Glutamatergic neuron (in vitro differentiated cells): ENCODE data around the gene UBAC2. TPM values are rescaled to one million over a fixed set of nuclear protein-coding genes. Genes with fewer than 3 reads are reported as not detected.

Experiments
- DNase-seq: peaks from one replicate; pipeline ENCODE4 v3.0.0; 2022
- H3K27ac Mint-ChIP-seq: one replicate; pipeline ENCODE4 v1.8.0; 2020; ENCODE audit warnings: mild to moderate bottlenecking, mixed read lengths, inconsistent platforms; ENCODE audit not compliant: unreplicated experiment
- H3K27me3 Mint-ChIP-seq: one replicate; pipeline ENCODE4 v1.8.0; 2020; ENCODE audit warnings: mild to moderate bottlenecking, moderate library complexity, mixed read lengths, inconsistent platforms; ENCODE audit not compliant: unreplicated experiment
- H3K36me3 Mint-ChIP-seq: one replicate; pipeline ENCODE4 v1.8.0; 2020; ENCODE audit warnings: mild to moderate bottlenecking, mixed read lengths, inconsistent platforms; ENCODE audit not compliant: unreplicated experiment
- H3K4me1 Mint-ChIP-seq: one replicate; pipeline ENCODE4 v1.8.0; 2020; ENCODE audit warnings: mild to moderate bottlenecking, low read depth, mixed read lengths, inconsistent platforms; ENCODE audit not compliant: unreplicated experiment
- H3K4me3 Mint-ChIP-seq: one replicate; pipeline ENCODE4 v1.8.0; 2020; ENCODE audit warnings: mild to moderate bottlenecking, mixed read lengths, inconsistent platforms; ENCODE audit not compliant: unreplicated experiment
- H3K9me3 Mint-ChIP-seq: one replicate; pipeline ENCODE4 v1.8.0; 2020; ENCODE audit warnings: mild to moderate bottlenecking, moderate library complexity, mixed read lengths, inconsistent platforms; ENCODE audit not compliant: unreplicated experiment
- total RNA-seq: library from RNA; stranded (reverse); fragmentation: NEBNext Ultra II Directional; extraction: Animal tissue kit (Norgen Biotek cat#: 25700); gene quantifications from one replicate; pipeline ENCODE4 v1.2.1, GENCODE V29; 2021; ENCODE audit not compliant: unreplicated experiment
- TF ChIP-seq, protein P1 (sequence below): fragments of 200-600 bp; sonication (generic); IDR thresholded peaks from one replicate; pipeline ENCODE4 v1.5.0; 2021; ENCODE audit not compliant: partially characterized antibody, unreplicated experiment

The UBAC2 gene
- total RNA-seq, 1 donor from 2014 or later, result 33.3 TPM

DNA sequence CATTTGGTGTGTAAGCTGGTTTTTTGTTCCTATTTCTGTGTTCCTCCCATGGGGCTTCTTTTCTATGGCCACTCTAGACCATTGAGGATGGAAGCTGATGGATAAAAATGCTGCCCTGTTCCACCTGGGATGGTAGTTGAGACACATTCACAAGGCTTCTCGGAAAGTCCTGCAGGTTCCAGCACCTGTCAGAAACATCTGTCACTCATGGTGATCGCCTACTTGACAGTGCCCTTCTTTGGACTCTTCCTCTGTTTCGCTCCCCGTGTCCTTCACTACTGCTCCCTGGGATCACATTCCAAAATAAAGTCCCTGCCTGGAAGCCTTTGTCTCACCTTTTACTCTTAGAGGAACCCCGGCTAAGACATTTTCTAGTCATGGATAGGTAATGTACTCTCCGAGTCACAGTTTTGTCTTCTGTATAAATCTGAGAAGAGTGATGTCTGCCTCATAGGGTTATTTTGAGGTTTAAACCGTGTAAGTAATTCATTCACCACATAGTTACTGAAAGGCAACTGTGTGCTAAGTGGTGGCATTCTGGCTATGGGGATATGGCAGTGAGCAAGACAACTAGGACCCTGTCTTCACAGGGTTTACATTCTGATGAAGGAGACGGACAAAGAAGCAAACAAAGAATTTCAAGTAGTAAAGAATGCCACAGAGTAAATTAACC, 21.0 kb downstream of the UBAC2 start:
- peaks cover 5% of the 10 kb centered on the region for H3K9me3 Mint-ChIP-seq
- H3K4me3 Mint-ChIP-seq, result no peak overlapping the region
- H3K27me3 Mint-ChIP-seq, result no peaks in the 10 kb centered on the region
- H3K4me1 Mint-ChIP-seq, result peaks cover 14% of the 10 kb centered on the region
- H3K27ac Mint-ChIP-seq, result no peak overlapping the region
- TF ChIP-seq, protein P1, sequence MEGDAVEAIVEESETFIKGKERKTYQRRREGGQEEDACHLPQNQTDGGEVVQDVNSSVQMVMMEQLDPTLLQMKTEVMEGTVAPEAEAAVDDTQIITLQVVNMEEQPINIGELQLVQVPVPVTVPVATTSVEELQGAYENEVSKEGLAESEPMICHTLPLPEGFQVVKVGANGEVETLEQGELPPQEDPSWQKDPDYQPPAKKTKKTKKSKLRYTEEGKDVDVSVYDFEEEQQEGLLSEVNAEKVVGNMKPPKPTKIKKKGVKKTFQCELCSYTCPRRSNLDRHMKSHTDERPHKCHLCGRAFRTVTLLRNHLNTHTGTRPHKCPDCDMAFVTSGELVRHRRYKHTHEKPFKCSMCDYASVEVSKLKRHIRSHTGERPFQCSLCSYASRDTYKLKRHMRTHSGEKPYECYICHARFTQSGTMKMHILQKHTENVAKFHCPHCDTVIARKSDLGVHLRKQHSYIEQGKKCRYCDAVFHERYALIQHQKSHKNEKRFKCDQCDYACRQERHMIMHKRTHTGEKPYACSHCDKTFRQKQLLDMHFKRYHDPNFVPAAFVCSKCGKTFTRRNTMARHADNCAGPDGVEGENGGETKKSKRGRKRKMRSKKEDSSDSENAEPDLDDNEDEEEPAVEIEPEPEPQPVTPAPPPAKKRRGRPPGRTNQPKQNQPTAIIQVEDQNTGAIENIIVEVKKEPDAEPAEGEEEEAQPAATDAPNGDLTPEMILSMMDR, result no peak
- DNase-seq, result no peak
- peaks cover 7% of the 10 kb centered on the region for H3K36me3 Mint-ChIP-seq

DNA sequence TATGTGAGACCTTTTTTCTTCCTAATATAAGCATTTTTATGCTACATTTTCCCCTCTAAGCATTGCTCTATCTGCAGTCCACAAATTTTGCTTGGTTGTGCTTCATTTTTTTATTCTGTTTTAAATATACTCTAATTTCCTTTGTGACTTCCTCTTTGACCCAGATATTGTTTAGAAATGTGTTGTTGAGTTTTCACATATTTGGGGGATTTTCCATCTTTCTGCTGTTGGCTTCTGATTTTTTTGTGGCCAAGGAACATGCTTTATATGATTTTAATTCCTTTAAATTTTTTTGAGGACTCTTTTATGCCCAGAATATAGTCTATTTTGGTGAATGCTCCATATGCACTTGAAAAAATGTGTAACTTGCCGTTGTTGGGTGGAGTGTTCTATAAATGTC, 22.9 kb downstream of the UBAC2 start:
- TF ChIP-seq, protein P1, result no peak
- Mint-ChIP-seq H3K4me3 (no peak overlapping the region), H3K4me1 (peaks cover 10% of the 10 kb centered on the region), H3K9me3 (peaks cover 5% of the 10 kb centered on the region), H3K27me3 (no peaks in the 10 kb centered on the region), H3K27ac (no peak overlapping the region), H3K36me3 (peaks cover 7% of the 10 kb centered on the region)
- DNase-seq, result no peak

DNA sequence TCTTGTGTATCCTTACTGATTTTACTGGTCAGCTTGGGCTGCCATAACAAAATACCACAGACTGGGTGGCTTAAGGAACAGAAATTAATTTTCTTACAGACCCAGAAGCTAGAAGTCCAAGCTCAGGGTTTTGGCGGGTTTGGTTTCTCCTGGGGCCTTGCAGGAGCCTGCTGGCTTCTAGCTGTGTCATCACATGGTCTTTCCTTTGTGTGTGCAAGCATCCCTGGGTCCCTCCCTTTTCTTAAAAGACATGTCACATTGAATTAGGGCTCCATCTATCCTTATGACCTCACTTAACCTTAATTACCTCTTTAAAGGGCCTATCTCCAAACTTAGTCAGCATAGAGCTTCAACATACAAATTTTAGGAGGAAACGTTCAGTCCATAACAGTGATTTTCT, 23.4 kb downstream of the UBAC2 start:
- Mint-ChIP-seq H3K36me3 (peaks cover 7% of the 10 kb centered on the region), H3K9me3 (peaks cover 5% of the 10 kb centered on the region), H3K4me3 (no peak overlapping the region), H3K27ac (no peak overlapping the region), H3K27me3 (no peaks in the 10 kb centered on the region), H3K4me1 (peaks cover 12% of the 10 kb centered on the region)
- TF ChIP-seq, protein P1, result no peak
- no peak for DNase-seq

DNA sequence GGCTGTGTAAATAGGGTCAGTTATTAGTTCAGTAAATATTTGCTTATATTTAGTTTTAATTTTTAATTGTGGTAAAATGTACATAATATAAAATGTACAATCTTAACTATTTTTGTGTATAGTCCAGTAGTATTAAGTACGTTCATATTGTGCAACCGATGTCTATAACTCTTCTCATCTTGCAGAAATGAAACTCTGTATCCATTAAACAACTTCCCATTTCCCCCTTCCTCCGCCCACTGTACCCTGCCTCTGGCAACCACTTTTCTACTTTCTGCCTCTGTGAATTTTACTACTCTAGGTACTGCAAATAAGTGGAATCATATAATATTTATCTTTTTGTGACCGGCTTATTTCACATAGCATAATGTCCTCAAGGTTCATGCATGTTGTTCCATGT, 24.4 kb downstream of the UBAC2 start:
- TF ChIP-seq, protein P1, result no peak

DNA sequence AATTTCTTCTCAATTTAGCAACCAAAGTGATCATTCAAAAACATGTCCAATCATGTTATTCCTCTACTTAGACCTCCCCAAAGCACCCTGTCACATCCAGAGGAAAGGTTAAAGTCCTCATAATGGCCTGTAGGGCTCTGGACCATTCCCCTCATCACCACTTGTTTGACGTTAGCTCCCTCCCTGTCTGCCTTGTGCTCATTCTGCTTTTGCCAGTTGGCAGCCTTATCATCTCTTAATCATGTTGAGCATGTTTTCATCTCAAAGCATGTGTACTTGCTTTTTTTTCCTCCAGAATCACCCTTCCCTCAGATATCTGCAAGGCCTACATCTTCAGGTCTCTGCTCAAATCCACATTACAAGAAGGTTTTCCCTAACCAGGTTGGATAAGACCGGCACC, 25.9 kb downstream of the UBAC2 start:
- H3K27ac Mint-ChIP-seq, result no peak overlapping the region
- H3K36me3 Mint-ChIP-seq, result peaks cover 7% of the 10 kb centered on the region
- H3K27me3 Mint-ChIP-seq, result no peaks in the 10 kb centered on the region
- H3K4me1 Mint-ChIP-seq, result peaks cover 10% of the 10 kb centered on the region
- peaks cover 5% of the 10 kb centered on the region for H3K9me3 Mint-ChIP-seq
- no peak overlapping the region for H3K4me3 Mint-ChIP-seq
- DNase-seq, result no peak
- TF ChIP-seq, protein P1, result no peak

More for the DNA sequence above, 24.4 kb downstream of the UBAC2 start:
- Mint-ChIP-seq H3K36me3 (peaks cover 7% of the 10 kb centered on the region), H3K27me3 (no peaks in the 10 kb centered on the region), H3K27ac (no peak overlapping the region), H3K4me3 (no peak overlapping the region), H3K4me1 (peaks cover 12% of the 10 kb centered on the region), H3K9me3 (peaks cover 5% of the 10 kb centered on the region)
- DNase-seq, result no peak
